Testis (tissue), 2 donors: Measurements from ENCODE around the gene ADAM17.

Experiments
- CTCF ChIP-seq, 3 experiments: fragments of 450-650 bp in 2 of 3; fragments of 200-600 bp in 1 of 3; sonication (generic) in 1 of 3; IDR thresholded peaks; one replicate each; pipeline ENCODE4 v1.5.1; 2016 to 2019; ENCODE audit warnings: antibody characterized with exemption in 3 of 3, mild to moderate bottlenecking in 2 of 3, moderate library complexity in 1 of 3
- POLR2A ChIP-seq: fragments of 450-650 bp; IDR thresholded peaks from one replicate; pipeline ENCODE4 v1.6.1; 2017; ENCODE audit warnings: antibody characterized with exemption, mild to moderate bottlenecking, moderate library complexity

- no peak for TF ChIP-seq CTCF (IDR thresholded peaks at IDR 0.05)
- TF ChIP-seq POLR2A: no peak
These were observed 22.0 kb downstream of the ADAM17 start for GRCh38 chr2:9533663-9534062.
